Right renal pelvis (tissue), 4 donors: ENCODE data around the gene LINC00305. TPM values are rescaled to one million over a fixed set of nuclear protein-coding genes. Genes with fewer than 3 reads are reported as not detected.

ENCODE experiments used
- DNase-seq, 4 donors: peaks; one replicate each; pipeline ENCODE4 v3.0.0-alpha.2; 2013; ENCODE audit warnings: low read depth in 4 of 4, low spot score in 3 of 4, missing footprints in 1 of 4
- polyA plus RNA-seq, 4 donors: library from polyadenylated mRNA; unstranded; fragments of 120-200 nt; gene quantifications; one replicate each; pipeline ENCODE4 v1.2.1, GENCODE V29; 2013; ENCODE audit not compliant: insufficient read length in 4 of 4

Gene LINC00305
- polyA plus RNA-seq, 4 donors, result 1.2 to 7.4 (median 4.1) TPM

DNA sequence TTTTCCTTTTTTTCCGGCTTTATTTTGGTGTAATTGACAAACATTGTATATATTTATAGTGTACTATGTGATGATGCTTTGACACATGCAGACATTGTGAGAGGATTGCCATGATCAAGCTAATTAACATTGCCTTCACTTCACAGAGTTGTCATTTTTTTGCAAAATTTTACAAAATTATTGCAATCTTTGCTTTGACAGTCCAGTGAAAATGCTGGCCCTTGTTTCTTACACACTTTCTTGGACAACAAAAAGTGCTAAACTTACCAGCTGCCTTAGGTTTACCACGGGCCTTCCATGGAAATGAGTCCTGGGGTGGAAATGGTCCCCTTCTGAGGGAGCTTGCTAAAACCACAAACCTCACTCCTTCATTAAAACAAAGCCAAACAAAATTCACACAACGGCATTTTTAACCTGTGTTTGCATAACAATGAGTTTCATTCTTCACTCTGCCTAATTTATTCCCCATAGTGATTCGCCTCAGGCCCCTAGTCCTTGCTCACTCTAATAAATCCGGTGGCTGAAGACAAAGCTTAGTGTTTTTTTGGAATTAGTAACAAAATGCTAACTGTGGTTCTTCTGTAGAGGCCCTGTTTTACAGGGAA is 32.2 kb downstream of the LINC00305 start:
- DNase-seq, result no peak

DNA sequence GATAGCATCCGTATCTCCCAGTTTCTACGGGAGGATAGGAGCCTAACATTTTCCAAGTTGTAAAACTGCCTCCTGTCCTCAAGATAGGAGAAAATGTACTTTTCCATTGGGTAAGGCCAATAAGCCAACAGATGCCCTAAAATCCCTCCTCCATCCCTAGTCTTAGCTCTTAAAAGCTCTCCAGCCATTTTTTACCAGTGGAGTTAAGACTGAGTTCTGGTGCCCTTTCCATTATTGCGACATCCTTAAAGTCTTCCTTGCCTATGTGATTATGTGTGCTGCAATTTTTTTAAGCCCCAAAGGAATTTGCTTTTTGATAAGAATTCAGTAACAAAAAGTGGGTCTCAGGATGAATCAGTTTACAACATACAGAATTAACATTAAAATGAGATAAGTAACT is 33.0 kb downstream of the LINC00305 start:
- DNase-seq, result no peak

DNA sequence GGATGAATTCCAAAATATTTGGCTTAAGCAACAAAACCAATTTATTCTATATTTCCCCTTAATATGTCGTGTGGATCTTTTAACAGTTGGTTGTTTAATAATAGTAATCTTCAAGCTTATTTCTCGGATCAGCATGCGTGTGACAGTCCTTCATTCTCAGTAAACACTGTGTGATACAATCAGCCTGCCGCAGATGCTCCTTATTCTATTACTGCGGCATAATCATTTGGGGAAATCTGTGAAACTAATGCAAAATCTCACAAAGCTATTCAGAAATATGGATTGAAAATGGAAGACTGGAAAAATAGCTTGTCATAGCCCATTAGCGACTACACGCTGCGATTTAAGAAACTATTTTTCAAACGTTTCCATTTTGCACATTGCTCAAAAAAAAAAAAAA is 36.9 kb downstream of the LINC00305 start:
- no peak for DNase-seq

DNA sequence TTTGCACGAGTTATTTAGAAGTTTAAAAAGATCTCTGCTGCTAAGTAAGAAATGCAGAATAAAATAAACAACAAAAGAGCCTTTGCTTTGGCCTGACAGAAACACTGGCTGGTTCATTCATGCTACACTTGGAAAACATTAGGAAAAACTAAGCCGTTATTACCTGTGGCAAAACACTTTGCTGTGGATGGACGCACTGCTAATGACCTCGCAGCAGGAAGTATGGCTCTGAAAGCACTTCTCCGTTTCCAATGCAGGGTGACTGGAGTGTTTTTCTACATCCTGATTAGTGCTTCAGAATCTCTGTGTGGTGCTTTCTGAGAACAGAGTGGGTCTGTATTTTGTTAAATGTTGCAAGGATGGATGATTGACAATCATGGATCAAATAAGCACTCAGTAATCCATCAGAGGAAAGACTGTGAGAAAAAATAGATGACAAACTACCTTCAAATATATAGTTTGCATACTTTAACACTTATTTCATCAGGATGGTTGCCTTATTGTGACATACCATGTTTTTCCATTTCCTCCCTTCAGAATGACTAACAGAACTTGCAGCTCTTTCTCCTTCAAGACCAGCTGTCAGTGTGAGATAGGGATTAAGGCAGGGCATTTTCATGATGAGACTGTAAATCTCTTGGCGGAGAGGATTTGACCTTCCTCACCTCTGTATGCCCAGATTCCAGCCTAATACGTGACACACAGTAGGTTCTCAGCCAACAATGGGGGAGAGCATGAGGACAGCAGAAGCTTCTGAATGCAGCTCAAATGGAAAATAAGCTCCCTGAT is 38.0 kb downstream of the LINC00305 start:
- no peak for DNase-seq

DNA sequence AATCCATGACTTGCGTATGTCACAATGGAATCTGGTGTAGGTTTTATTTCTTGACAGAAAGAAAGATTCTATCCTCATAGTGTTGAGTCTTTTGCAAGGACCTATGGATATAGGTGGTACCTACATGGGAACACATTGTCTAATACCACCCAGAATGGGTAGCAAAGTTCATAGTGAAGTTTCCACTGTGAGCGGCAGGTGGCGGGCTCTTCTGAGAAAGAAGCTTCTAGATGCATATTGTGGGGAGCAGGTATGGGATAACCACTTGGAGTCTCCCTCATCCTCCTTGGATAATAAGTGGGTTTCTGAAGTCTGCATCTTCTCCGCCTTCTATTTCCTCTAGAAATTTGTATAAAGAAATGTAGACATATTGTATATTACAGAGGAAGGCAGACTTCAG is 44.9 kb downstream of the LINC00305 start:
- DNase-seq, result no peak

DNA sequence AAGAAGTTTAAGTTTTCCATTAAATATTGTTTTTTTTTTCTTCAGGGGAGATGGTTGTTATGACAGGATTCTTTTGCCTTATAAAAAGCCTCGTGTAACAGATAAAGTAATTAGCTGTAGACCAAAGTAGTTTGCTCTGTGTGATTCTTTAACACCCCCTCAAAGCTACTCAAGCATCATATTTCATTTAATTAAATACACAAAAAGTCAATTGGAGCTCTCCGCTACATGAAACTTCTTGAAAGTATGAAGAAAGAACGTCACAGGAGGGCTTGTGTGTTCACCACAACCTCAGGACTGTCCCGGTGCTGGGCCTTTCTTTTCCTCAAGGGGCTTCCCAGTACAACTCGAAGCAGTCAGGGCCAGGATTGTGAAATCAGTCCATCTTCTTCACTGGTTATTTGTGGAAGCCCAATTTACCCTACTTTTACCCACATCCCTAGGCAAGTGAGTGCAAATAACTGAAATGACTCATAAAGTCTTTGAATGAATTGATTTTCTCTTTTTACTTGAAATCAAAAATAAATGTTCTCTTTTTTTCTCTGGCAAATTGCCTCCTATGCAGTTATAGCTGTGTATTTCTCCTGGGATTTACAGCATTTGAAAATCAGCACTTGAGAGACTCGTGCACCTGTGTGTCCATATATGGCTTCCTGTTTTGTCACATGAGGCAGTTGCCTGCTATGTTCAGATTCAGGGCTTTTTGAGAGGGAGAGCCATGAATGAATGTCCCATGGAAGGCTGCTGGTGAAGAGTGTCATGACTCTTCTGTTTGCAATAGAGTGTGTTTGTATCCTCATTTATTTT is 48.6 kb downstream of the LINC00305 start:
- DNase-seq, result peak in 2 of 4 donors; percentile 18

DNA sequence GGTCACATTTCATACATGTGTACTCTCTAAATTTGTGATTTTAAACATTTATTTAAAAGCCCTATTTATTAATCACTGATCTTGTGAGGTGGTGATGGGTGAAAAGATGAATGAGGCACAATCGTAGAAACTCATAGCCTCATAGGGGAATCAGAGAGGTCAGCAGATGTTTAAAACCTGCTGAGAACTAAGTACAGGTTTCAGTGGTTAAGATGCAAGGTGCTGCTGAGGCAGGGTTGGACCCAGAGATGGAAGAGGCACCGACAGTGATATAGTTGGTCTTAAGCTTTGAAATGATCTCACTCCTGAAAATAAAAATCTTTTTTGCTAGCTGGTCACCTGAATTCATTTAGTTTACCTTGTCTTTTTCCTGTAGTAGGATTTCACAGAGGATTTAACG is 49.6 kb downstream of the LINC00305 start:
- DNase-seq, result no peak

DNA sequence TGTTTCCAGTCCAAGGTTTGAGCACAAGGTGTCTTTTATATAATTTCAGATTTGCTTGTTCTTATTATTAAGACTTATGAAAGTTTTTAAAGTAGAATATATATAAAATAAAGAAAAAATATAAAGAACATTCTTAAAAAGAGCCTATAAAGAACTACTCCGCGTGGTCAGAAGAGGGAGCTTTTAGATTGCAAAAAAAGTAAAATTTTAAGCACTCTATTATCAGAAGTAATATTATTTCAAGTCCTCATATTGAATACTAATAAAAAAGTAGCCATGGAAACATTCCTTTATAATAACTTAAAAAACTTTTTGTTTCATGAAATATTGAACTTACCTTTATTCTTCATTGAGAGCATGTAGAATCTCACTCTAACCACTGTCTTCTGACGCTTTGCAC is 51.4 kb downstream of the LINC00305 start:
- no peak for DNase-seq

DNA sequence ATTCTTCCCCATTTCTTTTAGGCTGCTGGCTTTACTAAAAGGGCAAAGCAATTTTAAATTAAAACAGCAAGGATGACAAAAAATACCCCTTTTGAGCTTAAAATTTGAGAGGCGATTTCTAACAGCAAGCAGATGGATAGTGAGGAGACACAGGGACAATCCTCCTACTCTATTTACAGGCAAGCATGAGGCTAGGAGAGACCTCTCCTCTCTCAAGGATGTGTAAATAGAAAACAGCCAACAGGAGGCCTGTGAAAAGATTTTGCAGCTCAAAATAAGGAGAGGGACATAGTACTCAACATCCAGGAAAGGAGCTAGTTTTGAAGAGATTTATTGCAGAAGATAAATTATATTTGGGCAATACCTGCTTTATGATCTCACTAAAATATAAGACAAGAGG is 53.8 kb downstream of the LINC00305 start:
- no peak for DNase-seq

DNA sequence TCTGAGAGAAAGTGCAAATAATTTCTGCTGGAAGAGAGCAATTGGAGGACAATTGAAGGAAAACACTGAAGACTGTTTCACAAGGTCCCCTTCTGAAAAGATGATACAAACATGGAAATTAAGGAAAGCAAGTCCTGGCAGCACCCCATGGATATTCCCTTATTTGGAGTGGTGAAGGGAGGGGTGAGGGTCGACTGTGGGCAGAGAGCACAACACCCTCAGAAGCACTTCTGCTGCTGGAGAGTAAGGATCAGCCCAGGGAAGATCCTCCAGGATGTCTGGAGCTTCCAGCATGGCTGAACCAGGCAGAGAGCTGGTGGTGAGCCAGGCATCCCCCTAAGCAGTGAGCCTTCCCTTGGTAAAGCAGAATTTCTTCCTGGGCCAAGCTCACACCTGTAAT is 54.7 kb downstream of the LINC00305 start:
- no peak for DNase-seq

DNA sequence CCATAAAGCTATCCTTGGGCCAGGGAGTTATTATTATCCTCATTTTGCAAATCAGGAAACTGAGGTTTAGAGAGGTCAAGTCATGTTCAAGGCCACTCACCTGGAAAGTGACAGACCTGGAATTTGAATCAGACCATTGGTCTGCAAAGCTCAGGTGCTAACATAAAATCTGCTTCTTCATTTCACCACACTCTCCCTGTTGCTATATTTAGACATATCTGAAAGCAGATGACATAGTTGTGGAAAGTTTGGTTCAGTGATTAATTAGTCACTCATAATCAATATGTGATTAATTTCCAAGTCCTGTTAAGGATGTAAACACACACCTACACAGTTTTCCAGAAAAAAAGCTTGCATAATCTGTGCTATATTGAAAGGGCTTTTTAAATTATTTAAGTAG is 57.4 kb downstream of the LINC00305 start:
- DNase-seq, result no peak

DNA sequence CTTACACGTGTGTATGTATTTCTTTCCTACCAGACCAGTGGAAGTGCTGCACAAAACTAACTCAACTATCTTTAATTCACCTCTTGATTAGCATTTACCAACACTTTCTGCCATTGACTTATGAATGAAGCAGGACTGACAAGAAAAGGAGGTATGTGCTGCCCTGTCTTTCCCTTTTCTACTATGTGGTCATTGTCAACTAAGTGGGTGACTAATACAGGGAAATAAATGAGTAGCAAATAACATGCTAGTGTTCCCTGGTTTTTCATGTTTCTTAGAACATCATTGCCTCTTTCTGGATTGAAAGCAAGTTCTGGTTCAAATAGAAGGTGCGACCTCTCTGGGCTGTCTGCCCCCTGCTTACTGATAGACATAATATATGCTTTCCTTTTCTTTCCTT is 58.0 kb downstream of the LINC00305 start:
- DNase-seq, result no peak

DNA sequence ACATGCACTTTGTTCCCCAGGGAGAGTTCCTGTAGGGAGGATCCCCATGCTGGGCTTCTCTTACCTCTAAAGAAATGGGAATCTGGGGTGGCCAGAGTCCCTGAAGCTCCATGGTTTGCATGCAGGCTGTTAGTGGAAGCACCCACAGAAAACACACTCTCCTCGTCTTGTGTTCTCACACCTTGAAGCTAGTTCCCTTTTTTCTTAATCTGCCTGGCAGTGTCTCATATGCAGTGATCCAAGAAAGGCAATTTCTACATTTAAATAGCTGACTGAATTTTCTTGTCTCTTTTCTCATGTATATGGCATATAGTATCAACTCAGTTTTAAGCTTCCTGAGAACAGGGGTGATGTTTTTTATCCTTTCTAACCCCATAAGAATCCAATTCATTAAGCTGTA is 65.0 kb downstream of the LINC00305 start:
- no peak for DNase-seq

DNA sequence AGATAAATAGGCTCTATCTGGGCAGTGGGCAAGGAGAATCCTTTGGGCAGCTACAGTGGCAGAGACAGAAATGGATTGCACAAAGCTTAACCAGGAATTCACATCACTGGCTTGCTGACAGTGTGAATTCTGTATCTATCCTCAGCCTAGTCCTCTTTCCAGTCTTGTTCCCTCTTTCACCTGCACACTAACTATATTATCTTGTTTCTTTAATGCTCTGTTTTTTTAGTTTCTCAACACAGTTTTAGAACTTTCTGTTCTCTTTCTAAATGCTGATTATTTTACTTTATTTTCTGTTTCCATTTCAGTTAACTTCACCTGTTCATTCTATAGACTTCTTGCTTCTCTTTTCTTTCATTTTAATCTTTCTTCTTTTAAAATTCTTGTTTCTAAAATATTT is 66.4 kb downstream of the LINC00305 start:
- no peak for DNase-seq

DNA sequence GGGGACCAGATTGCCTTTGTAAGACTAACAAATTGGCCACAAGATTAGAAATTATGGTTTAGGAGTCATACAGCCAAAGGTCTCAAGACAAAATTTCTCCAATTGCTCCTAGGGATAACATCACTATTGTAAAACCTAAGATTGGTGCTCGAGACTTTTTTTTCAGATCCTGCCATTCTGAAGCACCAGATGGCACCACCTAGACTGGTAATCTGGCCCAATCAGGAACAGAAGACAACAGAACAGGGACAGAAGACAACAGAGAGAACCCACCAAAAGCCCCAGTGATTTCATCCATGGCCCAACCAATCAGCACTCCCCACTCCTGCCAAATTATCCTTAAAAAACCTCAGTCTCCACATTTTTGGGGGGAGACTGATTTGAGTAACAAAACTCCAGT is 66.8 kb downstream of the LINC00305 start:
- no peak for DNase-seq

DNA sequence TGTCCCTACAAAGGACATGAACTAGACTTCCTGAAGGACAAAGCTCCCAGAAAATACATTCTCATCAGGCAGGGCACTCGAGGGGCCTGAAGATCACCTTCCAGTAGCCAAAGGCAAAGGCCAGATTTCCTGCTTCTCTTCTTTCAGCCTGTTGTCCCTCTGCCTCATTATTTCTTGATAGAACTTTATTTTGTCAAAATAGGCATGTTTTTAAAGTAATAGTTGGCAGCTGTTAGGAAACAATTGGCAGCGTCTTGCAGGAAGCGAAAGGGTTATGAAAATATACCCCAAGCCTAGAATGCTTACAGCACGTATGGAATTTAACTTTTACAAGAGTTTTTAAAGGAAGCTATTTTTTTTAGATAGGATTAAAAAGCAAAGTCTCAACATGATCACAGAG is 74.9 kb downstream of the LINC00305 start:
- no peak for DNase-seq

DNA sequence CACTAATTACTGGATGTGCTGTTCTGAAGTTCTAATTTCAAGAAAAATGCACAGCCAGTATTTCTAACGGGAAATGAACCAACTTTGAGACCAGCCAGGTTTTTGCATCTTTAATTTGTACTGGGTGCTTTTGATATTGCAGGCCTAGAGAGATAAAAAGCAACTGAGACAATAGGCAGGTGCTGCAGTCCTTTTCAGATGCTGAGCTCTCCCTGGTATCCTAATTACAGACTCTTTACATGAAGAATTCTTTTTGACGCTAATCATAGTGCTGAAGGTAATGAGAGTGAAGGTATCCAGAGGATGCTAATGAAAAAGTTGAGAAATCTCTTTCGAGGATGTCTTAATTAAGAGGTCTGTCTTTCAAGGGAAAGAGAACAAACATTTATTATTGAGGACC is 93.9 kb downstream of the LINC00305 start:
- no peak for DNase-seq

DNA sequence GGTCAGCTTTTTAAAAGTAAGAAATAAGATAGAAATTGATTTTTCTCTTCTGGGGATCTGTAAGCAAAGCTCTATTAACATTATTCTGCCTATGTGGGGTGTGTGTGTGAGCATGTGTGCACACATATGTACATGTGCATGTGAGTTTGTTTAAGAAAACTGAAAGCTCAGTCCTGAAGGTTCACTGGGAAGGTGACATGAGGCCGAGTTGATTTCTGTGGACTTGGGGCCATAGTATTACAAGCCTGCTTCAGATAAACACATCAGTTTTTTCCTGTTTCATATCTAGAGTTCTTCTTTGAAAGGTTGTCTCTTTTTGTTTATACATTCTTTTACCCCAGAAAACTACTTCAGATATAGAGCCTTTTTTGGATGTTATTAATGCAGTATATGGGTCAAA is 95.6 kb downstream of the LINC00305 start:
- no peak for DNase-seq

DNA sequence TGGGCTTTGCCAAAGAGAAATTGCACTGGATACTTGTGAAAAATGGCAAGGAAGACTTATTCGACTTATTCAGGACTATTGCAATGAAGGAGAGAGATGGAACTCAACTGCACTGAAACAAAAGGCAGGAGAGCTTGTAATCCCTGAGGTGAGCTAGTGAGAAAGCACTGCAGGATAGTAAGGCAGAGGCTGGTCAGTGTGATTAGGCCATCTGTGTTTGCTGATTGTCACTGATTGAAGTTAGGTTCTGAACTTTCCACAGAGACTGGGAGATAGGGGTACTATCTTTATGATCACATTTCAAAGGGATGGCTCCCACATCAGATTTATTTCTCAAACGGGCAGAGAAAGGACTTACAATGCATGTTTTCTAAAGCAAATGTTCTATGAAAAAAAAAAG is 96.1 kb downstream of the LINC00305 start:
- no peak for DNase-seq

DNA sequence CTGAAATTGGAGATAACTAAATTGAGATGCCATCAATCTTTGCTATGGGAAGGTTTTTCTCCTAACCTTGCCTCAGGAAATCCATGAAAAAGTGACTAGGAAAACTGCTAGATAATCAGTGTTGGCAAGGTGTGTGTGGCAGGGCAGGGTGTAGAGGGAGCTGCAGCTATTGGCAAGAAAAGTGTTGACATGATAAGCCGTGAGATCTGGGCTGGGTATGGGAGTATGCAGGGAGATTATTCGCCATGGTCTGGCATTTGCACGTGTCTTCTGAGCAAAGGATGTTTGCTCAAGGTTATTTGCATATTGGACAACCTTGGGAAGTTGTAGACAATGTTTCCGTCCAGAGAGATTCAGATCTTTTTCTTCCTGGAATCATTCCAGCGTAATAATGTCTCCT is 104.3 kb downstream of the LINC00305 start:
- DNase-seq, result no peak

DNA sequence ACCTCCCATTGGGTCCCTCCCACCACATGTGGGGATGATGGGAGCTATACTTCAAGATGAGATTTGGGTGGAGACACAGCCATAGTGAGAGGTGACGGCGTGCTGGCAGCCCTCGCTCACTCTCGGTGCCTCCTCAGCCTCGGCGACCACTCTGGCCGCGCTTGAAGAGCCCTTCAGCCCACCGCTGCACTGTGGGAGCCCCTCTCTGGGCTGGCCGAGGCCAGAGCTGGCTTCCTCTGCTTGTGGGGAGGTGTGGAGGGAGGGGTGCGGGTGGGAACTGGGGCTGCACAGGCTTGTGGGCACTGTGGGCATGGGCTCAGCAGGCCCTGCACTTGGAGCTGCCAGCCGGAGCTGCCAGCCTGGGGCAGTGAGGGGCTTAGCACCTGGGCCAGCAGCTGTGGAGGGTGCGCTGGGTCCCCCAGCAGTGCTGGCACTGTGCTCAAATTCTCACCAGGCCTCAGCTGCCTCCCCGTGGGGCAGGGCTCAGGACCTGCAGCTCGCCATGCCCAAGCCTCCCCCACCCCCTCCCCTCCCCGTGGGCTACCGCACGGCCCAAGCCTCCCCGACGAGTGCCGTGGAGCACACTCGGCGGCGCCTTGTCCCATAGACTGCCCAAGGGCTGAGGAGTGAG is 106.0 kb downstream of the LINC00305 start:
- no peak for DNase-seq
